ENCODE measurements around the gene ZNF613.
A peak's percentile ranks its signal among the peaks of the same experiment; 100 is the strongest.
"Not testable (repeated sequence)": the region's sequence is repeated elsewhere in the genome, so short reads cannot be mapped to it uniquely, and the experiment has no call there.

ZNF613 gene

DNA sequence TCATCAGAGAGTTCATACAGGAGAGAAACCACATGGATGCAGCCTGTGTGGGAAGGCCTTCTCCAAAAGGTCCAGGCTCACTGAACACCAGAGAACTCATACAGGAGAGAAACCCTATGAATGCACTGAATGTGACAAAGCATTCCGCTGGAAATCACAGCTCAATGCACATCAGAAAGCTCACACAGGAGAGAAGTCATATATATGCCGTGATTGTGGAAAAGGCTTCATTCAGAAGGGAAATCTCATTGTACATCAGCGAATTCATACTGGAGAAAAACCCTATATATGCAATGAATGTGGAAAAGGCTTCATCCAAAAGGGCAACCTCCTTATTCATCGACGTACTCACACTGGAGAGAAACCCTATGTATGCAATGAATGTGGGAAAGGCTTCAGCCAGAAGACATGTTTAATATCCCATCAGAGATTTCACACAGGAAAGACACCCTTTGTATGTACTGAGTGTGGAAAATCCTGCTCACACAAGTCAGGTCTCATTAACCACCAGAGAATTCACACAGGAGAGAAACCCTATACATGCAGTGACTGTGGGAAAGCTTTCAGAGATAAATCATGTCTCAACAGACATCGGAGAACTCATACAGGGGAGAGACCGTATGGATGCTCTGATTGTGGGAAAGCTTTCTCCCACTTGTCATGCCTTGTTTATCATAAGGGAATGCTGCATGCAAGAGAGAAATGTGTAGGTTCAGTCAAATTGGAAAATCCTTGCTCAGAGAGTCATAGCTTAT, 17.7 kb downstream of the ZNF613 start:
- DNase-seq (ENCODE audit: low read depth) = no peak

DNA sequence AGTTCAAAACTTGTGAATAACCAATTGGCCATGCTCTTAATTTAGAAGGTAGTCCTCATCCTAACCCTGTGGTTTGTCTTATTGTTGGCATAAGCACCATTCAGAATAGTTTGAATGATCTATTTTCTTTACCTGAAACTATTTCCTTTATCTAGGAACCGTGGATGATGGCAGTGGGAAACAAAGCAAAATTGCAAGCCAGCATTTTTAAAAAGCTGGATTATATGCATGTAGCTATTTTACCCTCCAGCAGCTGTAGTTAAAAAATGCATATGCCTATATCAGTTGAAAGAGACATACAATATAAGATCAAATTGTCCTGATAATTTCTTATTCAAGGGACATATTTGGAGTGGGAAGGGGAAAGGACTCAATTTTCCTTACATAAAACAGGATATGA, 19.3 kb downstream of the ZNF613 start:
- no peak for DNase-seq (ENCODE audit: low read depth)

DNA sequence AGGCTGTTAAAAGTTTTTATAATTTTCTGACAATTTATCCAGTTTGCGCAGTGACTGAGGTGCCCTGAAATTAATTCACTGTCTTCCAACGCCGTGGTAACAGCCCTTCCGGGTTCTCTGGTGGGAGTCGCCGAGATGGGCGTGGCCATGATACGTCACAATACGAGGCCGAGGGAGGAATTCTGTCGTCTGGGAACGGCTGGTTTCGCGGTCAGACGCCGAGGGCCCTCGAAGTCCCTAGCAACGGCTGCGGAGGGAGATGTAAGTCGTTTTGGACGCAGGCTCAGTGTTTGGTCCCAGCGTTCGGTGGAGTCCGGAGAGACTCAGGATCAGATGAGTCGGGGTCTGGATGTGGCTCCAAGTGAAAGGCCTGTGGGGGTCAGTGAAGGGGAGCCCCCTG, 21.7 kb downstream of the ZNF613 start:
- DNase-seq (ENCODE audit: low read depth) = no peak

DNA sequence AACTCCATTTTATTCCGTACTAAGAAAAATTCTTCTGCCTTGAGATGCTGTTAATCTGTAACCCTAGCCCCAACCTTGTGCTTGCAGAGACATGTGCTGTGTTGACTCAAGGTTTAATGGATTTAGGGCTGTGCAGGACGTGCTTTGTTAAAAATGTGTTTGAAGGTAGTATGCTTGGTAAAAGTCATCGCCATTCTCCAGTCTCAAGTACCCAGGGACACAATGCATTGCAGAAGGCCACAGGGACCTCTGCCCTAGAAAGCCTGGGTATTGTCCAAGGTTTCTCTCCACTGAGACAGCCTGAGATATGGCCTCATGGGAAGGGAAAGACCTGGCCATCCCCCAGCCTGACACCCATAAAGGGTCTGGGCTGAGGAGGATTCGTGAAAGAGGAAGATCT, 30.6 kb downstream of the ZNF613 start:
- not testable (repeated sequence) for DNase-seq (ENCODE audit: low read depth)

DNA sequence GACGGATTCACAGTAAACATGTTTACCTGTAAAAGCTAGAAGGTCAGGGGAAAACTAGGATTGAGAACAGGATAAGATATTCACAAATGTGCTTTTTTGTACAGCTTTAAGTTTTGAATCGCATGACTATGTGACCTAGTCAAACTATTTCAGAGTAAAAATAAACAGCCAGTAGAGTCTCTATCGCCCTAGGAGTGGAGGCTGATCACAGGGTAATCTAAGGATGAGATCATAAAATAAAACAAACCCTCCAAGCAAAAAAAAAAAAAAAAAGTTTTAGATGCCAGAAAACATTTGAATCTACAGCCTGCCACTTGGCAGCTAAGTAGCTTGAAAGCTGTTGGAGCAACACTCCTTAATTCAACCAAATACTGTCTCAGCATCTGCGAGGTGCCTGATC, 32.5 kb downstream of the ZNF613 start:
- no peak for DNase-seq (ENCODE audit: low read depth)

DNA sequence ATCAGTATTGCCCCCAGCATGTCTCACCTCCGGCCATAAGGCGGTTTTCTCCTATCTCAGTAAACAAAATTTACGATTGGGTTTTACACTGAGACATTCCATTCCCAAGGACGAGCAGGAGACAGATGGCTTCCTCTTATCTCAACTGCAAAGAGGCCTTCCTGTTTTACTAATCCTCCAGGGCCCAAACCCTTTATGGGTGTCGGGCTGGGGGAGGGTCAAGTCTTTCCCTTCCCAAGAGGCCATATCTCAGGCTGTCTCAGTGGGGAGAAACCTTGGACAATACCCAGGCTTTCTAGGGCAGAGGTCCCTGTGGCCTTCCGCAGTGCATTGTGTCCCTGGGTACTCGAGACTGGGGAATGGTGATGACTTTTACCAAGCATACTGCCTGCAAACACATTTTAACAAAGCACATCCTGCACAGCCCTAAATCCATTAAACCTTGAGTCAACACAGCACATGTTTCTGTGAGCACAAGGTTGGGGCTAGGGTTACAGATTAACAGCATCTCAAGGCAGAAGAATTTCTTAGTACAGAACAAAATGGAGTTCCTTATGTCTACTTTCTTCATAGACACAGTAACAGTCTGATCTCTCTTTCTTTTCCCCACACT, 33.5 kb downstream of the ZNF613 start:
- DNase-seq (ENCODE audit: low read depth) = not testable (repeated sequence)

DNA sequence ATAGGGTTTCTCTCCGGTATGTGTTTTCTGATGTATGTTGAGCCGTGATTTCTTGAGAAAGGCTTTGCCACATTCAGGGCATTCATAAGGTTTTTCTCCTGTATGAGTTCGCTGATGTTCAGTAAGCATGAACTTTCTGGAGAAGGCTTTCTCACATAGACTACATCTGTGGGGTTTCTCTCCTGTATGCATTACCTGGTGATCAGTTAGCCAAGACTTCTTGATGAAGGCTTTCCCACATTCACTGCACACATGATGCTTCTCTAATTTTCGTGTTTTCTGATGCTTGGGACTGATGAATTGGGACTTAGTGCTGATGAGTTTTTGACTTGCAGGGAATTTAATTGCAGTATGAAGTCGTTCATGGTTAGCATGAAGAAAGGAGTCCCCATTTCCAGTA, 38.3 kb downstream of the ZNF613 start:
- DNase-seq (ENCODE audit: low read depth) = no peak

DNA sequence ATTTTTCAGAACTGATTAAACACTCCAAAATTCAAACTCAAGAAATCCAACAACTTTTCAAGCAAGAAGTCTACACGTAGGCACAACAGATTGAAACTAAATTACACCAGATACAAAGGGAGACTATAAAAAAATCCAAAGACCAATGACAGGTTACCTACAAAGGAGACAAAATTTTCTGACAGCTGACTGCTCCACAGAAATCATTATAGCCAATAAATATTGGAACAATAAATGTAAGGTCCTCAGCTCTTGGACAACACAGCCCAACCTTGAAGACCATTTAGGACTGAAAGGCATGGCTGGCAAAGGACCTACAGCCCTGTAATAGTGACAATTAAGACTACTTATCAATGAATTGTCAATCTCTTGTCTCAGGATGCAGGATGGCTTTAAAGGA, 43.4 kb downstream of the ZNF613 start:
- no peak for DNase-seq (ENCODE audit: low read depth)

DNA sequence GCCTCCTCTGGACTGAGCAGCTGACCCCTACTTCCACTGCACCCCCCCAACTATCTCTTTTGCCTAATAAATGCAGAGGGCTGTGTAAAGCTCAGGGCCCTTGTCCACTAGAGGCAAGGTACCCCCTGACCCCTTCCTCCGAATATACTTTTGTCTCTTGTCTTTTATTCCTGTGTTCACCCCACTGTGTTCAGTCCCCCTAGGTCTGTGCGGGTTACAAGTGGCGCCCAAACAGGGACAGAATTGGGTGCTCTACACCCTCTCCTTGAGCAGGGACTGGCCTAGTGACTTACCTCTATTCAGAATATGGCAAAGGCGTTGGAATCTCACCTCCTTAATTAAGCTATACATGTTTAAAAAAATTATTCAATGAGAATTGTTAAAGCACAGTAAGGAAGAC, 44.4 kb downstream of the ZNF613 start:
- DNase-seq (ENCODE audit: low read depth) = no peak

DNA sequence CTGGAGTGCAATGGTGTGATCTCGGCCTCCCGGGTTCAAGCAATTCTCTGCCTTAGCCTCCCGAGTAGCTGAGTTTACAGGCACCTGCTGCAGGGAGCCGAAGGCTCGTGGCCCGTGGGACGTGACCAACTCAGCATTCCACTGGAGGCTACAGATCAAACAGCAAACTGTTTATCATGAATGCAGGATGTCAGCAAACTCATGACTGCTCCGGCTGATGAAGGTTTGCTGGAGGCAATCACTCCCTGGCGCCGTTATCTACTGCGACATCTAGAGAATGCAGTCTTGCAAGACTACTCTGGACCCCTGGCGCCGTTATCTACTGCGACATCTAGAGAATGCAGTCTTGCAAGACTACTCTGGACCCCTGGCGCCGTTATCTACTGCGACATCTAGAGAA, 48.5 kb downstream of the ZNF613 start:
- not testable (repeated sequence) for DNase-seq (ENCODE audit: low read depth)

DNA sequence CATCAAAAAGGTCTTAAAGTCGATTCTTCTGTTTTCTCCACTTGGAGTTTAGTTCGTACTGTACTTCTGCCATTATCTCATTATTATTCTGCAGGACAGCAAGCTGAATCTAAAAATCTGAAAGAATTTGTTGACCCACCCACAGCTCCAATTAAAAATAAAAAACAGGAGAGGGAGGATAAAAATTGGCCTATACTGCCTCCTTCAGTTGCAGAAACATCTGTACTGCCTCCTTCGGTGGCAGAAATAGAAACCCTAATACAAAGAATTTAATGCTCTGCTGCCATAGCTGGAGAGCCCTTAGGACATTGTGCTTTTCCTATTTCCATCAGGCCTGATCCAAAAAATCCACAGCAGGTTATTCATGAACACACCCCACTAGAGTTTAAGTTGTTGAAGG, 49.6 kb downstream of the ZNF613 start:
- DNase-seq (ENCODE audit: low read depth) = no peak

DNA sequence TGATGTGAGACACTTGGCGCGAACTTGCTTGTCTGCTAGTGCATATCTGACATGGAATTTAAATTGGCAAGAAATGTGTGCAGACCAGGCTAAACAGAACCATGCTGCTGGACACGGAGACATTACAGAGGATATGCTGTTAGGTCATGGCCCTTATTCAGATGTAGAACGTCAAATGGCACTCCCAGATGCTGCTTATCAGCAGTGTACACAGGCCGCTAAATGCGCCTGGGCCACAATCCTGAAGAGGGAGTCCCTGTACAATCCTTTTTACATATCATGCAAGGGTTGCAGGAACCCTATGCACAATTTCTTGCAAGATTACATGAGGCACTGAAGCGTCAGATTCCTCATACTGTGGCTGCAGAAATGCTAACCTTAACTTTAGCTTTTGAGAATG, 50.1 kb downstream of the ZNF613 start:
- no peak for DNase-seq (ENCODE audit: low read depth)

DNA sequence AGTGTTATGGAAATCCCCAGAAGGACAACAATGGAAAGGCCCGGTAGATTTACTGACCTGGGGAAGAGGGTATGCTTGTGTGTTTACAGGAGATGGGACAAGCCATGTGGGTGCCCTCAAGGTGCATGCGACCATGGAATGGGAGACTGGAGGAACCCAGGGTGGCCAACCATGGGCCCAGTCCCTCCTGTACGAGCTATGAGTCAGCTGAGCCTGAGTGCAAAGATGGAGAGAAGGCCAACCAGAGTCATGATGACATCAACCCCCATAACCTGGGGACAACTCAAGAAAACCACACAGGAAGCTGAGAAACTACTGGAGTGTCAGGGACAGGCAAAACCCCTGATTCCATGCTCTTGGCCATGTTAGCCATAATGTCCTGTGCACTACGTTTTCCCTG, 51.6 kb downstream of the ZNF613 start:
- DNase-seq (ENCODE audit: low read depth) = no peak

DNA sequence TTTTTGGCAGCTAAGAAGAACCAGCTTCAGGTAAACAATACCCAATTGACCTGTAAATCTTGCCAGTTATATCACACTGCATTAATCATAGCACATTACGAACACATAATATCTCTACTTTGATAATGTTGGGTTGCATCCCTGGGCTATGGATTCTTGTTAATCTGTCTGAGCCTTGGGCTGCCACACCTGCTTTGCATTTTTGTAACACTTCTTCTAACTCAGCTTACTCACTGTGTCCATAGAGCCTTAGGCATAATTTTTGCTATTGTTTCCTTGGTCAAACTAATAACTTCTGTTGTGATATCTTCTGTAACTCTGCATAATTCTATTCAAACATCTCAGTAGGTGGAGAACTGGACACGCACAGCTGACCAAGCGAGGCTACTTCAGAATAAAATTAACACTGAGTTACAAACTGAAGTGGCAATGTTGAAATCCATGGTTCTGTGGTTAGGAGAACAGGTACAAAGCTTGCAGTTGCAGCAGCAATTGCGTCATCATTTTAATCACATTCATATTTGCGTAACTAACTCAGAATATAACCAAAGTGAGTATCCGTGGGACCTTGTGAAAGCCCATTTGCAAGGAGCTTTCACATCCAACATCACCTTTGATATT, 53.0 kb downstream of the ZNF613 start:
- no peak for DNase-seq (ENCODE audit: low read depth)

DNA sequence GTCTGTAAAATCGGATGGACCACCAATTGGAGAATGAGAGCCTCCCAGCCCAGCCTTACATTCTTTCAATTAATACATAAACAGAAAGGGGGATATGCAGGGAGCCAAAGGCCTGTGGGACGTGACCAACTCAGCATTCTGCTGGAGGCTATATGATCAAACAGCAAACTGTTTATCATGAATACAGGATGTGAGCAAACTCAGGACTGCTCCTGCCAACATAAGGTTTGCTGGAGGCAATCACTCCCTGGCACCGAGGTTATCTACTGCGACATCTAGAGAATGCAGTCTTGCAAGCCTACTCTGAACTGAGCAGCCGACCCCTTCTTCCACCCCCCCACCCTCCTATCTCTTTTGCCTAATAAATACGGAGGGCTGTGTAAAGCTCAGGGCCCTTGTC, 53.7 kb downstream of the ZNF613 start:
- not testable (repeated sequence) for DNase-seq (ENCODE audit: low read depth)

DNA sequence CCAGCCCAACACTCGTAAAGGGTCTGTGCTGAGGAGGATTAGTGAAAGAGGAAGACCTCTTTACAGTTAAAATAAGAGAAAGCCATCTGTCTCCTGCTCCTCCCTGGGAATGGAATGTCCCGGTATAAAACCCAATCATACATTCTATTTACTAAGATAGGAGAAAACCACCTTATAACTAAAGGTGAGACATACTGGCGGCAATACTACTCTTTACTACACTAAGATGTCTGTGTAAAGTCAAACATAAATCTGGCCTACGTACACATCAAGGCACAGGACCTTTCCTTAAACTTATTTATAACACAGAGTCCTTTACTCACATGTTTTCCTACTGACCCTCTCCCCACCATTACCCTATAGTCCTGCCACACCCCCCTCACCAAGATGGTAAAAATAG, 56.1 kb downstream of the ZNF613 start:
- no peak for DNase-seq (ENCODE audit: low read depth)

DNA sequence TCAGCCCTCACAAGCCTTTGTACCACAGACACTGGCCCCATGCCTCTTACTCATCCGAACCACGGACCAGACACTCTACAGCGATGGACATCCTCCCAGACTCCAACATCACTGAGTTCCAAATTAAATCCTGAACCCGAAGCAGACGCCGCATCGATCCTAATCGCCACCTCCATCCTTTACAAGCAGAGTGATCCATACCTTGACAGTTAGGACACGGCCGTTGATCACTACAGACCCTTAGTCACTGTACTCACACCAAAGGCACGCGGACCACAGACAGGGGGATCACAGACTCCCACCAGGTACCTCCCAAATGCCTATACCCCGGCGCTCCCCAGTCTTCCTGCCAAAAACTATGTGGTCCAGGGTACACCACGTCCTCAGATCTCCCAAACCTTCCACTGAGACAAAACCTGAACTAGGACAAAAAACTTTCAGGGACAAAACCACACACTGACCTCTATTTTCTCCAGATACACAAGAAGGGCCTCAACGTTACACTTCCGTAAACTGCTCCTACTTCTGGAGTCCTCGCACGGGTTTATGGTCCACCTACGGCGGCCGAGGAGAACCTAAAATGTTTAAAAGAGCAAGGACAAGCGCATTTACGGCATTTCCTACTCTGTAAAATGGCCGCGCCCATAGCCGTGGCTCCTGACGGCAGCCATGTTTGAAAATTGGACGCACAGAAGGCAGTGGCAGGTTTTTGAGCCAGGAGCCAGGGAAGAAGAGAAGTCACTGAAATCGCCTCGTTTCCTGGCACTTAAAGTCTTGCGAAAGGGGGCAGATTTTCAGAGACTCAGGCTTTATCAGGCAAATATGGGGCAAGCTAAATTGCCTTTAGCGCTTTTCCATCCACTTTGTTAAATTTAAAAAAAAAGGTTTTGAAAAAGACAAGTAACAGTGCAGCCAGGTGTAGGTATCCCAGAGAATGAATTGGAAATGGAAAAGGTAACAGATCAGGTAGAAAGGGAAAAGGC, 59.3 kb downstream of the ZNF613 start, which contains the start of gene ZNF350:
ZNF350 (minus strand) TSS at position 532 of the 983 bp plus-strand sequence. CDS start 12,480 bp downstream, outside the sequence.
- DNase-seq (ENCODE audit: low read depth) = peak; percentile 90

DNA sequence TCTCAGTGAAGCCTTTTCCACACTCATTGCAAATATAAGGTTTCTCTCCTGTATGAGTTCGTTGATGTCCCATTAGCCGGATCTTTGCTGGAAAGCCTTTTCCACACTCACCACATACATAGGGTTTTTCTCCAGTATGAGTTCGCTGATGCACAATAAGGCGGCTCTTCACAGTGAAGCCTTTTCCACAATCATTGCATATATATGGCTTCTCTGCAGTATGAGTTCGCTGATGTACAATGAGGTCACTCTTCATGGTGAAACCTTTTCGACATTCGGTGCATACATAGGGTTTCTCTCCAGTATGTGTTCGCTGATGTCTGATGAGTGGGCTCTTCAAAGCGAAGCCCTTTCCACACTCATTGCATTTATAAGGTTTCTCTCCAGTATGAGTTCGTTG, 66.2 kb downstream of the ZNF613 start:
- no peak for DNase-seq (ENCODE audit: low read depth)

DNA sequence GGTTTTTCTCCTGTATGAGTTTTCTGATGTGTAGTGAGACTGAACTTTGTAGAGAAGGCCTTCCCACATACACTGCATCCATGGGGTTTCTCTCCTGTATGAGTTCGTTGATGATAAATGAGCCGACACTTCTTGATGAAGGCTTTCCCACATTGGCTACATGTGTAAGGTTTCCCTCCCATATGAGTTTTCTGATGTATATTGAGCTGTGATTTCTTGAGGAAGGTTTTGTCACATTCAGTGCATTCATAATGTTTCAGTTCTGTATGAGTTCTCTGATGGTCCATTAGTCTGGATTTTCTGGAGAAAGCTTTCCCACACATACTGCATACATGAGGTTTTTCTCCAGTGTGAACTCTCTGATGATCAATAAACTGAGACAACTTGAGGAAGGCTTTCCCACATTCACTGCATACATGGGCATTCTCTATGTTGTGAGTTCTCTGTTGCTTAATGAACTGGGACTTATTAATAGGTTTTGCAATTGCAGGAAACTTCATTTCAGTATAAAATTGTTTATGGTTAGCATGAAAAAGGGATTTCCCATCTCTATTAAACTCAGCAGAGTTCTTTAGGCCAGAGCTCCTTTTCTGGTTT, 66.9 kb downstream of the ZNF613 start:
- DNase-seq (ENCODE audit: low read depth) = no peak
